ENCODE measurements around the gene SYTL5. TPM values are rescaled to one million over a fixed set of nuclear protein-coding genes. Genes with fewer than 3 reads are reported as not detected.

Gene SYTL5
- total and polyA plus RNA-seq, 2 experiments from 2014 or later = 0.23 to 0.35 TPM

GRCh38 chrX:38036466-38036865 lies 30.1 kb downstream of the SYTL5 start:
- Histone ChIP-seq H3K27me3 (ENCODE audit: insufficient read depth) (no peaks in the 10 kb centered on the region), H3K27ac (ENCODE audit: low read depth) (no peak overlapping the region), H3K4me1 (ENCODE audit: insufficient read depth) (0 out of 2 replicates have a peak, but pooled peaks cover 6% of the 10 kb centered on the region), H4K20me1 (replicated peaks; ENCODE audit: insufficient read depth) (no peaks in the 10 kb centered on the region), H3K79me2 (replicated peaks; ENCODE audit: insufficient read depth) (no peaks in the 10 kb centered on the region), H3K36me3 (ENCODE audit: insufficient read depth) (no peaks in the 10 kb centered on the region), H3K4me3 (no peak overlapping the region), H3K9me2 (ENCODE audit: insufficient read depth) (no peaks in the 10 kb centered on the region), H2AFZ (no peak overlapping the region), H3K4me2 (no peak overlapping the region), H3F3A (replicated peaks; ENCODE audit: low read depth) (no peaks in the 10 kb centered on the region)
- Mint-ChIP-seq H3K9me3 (no peaks in the 10 kb centered on the region; the same call in 2 of the 3 replicates), H3K4me1 (peaks cover 5% of the 10 kb centered on the region; the same call in 2 of the 3 replicates), H3K4me3 (no peak overlapping the region), H3K27me3 (ENCODE audit: insufficient read depth, low read depth, poor library complexity) (peaks cover 1% of the 10 kb centered on the region), H3K27ac (no peak overlapping the region), H3K36me3 (ENCODE audit: low read depth) (no peaks in the 10 kb centered on the region)
- ATAC-seq (no peak), DNase-seq (ENCODE audit: low spot score) (no peak)
- TF ChIP-seq EZH2 (IDR thresholded peaks at IDR 0.05; ENCODE audit: low read depth, unreplicated experiment) = no peak
- no peak for TF ChIP-seq NANOG (IDR thresholded peaks at IDR 0.05; ENCODE audit: borderline replicate concordance)
- TF ChIP-seq STAT1 (IDR thresholded peaks at IDR 0.05; ENCODE audit: unreplicated experiment) = no peak
- no peak for TF ChIP-seq CREB1 (CRISPR knock-in tag; IDR thresholded peaks at IDR 0.05; ENCODE audit: low read depth)
- TF ChIP-seq, protein P1, sequence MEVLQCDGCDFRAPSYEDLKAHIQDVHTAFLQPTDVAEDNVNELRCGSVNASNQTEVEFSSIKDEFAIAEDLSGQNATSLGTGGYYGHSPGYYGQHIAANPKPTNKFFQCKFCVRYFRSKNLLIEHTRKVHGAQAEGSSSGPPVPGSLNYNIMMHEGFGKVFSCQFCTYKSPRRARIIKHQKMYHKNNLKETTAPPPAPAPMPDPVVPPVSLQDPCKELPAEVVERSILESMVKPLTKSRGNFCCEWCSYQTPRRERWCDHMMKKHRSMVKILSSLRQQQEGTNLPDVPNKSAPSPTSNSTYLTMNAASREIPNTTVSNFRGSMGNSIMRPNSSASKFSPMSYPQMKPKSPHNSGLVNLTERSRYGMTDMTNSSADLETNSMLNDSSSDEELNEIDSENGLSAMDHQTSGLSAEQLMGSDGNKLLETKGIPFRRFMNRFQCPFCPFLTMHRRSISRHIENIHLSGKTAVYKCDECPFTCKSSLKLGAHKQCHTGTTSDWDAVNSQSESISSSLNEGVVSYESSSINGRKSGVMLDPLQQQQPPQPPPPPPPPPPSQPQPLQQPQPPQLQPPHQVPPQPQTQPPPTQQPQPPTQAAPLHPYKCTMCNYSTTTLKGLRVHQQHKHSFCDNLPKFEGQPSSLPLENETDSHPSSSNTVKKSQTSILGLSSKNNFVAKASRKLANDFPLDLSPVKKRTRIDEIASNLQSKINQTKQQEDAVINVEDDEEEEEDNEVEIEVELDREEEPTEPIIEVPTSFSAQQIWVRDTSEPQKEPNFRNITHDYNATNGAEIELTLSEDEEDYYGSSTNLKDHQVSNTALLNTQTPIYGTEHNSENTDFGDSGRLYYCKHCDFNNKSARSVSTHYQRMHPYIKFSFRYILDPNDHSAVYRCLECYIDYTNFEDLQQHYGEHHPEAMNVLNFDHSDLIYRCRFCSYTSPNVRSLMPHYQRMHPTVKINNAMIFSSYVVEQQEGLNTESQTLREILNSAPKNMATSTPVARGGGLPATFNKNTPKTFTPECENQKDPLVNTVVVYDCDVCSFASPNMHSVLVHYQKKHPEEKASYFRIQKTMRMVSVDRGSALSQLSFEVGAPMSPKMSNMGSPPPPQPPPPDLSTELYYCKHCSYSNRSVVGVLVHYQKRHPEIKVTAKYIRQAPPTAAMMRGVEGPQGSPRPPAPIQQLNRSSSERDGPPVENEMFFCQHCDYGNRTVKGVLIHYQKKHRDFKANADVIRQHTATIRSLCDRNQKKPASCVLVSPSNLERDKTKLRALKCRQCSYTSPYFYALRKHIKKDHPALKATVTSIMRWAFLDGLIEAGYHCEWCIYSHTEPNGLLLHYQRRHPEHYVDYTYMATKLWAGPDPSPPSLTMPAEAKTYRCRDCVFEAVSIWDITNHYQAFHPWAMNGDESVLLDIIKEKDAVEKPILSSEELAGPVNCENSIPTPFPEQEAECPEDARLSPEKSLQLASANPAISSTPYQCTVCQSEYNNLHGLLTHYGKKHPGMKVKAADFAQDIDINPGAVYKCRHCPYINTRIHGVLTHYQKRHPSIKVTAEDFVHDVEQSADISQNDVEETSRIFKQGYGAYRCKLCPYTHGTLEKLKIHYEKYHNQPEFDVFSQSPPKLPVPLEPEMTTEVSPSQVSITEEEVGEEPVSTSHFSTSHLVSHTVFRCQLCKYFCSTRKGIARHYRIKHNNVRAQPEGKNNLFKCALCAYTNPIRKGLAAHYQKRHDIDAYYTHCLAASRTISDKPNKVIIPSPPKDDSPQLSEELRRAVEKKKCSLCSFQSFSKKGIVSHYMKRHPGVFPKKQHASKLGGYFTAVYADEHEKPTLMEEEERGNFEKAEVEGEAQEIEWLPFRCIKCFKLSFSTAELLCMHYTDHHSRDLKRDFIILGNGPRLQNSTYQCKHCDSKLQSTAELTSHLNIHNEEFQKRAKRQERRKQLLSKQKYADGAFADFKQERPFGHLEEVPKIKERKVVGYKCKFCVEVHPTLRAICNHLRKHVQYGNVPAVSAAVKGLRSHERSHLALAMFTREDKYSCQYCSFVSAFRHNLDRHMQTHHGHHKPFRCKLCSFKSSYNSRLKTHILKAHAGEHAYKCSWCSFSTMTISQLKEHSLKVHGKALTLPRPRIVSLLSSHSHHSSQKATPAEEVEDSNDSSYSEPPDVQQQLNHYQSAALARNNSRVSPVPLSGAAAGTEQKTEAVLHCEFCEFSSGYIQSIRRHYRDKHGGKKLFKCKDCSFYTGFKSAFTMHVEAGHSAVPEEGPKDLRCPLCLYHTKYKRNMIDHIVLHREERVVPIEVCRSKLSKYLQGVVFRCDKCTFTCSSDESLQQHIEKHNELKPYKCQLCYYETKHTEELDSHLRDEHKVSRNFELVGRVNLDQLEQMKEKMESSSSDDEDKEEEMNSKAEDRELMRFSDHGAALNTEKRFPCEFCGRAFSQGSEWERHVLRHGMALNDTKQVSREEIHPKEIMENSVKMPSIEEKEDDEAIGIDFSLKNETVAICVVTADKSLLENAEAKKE (CRISPR knock-in tag; IDR thresholded peaks at IDR 0.05) = no peak
- TF ChIP-seq, protein P2, sequence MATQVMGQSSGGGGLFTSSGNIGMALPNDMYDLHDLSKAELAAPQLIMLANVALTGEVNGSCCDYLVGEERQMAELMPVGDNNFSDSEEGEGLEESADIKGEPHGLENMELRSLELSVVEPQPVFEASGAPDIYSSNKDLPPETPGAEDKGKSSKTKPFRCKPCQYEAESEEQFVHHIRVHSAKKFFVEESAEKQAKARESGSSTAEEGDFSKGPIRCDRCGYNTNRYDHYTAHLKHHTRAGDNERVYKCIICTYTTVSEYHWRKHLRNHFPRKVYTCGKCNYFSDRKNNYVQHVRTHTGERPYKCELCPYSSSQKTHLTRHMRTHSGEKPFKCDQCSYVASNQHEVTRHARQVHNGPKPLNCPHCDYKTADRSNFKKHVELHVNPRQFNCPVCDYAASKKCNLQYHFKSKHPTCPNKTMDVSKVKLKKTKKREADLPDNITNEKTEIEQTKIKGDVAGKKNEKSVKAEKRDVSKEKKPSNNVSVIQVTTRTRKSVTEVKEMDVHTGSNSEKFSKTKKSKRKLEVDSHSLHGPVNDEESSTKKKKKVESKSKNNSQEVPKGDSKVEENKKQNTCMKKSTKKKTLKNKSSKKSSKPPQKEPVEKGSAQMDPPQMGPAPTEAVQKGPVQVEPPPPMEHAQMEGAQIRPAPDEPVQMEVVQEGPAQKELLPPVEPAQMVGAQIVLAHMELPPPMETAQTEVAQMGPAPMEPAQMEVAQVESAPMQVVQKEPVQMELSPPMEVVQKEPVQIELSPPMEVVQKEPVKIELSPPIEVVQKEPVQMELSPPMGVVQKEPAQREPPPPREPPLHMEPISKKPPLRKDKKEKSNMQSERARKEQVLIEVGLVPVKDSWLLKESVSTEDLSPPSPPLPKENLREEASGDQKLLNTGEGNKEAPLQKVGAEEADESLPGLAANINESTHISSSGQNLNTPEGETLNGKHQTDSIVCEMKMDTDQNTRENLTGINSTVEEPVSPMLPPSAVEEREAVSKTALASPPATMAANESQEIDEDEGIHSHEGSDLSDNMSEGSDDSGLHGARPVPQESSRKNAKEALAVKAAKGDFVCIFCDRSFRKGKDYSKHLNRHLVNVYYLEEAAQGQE (IDR thresholded peaks at IDR 0.05; ENCODE audit: unreplicated experiment) = no peak
- TF ChIP-seq, protein P3, sequence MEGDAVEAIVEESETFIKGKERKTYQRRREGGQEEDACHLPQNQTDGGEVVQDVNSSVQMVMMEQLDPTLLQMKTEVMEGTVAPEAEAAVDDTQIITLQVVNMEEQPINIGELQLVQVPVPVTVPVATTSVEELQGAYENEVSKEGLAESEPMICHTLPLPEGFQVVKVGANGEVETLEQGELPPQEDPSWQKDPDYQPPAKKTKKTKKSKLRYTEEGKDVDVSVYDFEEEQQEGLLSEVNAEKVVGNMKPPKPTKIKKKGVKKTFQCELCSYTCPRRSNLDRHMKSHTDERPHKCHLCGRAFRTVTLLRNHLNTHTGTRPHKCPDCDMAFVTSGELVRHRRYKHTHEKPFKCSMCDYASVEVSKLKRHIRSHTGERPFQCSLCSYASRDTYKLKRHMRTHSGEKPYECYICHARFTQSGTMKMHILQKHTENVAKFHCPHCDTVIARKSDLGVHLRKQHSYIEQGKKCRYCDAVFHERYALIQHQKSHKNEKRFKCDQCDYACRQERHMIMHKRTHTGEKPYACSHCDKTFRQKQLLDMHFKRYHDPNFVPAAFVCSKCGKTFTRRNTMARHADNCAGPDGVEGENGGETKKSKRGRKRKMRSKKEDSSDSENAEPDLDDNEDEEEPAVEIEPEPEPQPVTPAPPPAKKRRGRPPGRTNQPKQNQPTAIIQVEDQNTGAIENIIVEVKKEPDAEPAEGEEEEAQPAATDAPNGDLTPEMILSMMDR (conservative IDR thresholded peaks at IDR 0.05; ENCODE audit: low read depth in 2 of 2) = no peak
- TF ChIP-seq, protein P4, sequence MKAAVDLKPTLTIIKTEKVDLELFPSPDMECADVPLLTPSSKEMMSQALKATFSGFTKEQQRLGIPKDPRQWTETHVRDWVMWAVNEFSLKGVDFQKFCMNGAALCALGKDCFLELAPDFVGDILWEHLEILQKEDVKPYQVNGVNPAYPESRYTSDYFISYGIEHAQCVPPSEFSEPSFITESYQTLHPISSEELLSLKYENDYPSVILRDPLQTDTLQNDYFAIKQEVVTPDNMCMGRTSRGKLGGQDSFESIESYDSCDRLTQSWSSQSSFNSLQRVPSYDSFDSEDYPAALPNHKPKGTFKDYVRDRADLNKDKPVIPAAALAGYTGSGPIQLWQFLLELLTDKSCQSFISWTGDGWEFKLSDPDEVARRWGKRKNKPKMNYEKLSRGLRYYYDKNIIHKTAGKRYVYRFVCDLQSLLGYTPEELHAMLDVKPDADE (IDR thresholded peaks at IDR 0.05) = no peak
- TF ChIP-seq EZH2phosphoT487 (IDR thresholded peaks at IDR 0.05; ENCODE audit: unreplicated experiment) = no peak
- TF ChIP-seq POLR2AphosphoS5 (IDR thresholded peaks at IDR 0.05; ENCODE audit: low read depth) = no peak
- TF ChIP-seq JUNB (IDR thresholded peaks at IDR 0.05; ENCODE audit: unreplicated experiment) = no peak
- no peak for TF ChIP-seq ZNF331 (CRISPR knock-in tag; IDR thresholded peaks at IDR 0.05; ENCODE audit: low read depth)
- TF ChIP-seq ZNF114 (CRISPR knock-in tag; IDR thresholded peaks at IDR 0.05) = no peak

All from GM23338 (cell line).